ENCODE data around the gene KCNQ1. TPM values are rescaled to one million over a fixed set of nuclear protein-coding genes. Genes with fewer than 3 reads are reported as not detected.

KCNQ1 gene
- polyA plus RNA-seq, 1 of the 3 experiments (the other 2 are of a cell fraction): 0.05 TPM

- no peak overlapping the region; a peak in 1 of 4 replicates for H3K27ac ChIP-seq (ENCODE audit: low read depth in 2 of 2, low read length in 1 of 2)
- no peaks in the 10 kb centered on the region for H3K36me3 ChIP-seq (replicated peaks in 1 of 2; ENCODE audit: control insufficient read depth in 1 of 2, insufficient read depth in 2 of 2, low read length in 1 of 2)
- ChIA-PET CTCF (interaction anchor here (0.7 to 9.0 kb wide), 4 partner anchors 89 to 202 kb away, joined by 3 to 52 read pairs (median 12); partner anchors contain the start of gene CDKN1C), POLR2A (interaction anchor here (1.5 to 2.2 kb wide), 2 partner anchors 10 to 89 kb away, joined by 4 to 7 read pairs; partner anchors contain the start of gene KCNQ1OT1)
- TF ChIP-seq REST (IDR thresholded peaks at IDR 0.05; ENCODE audit: low read depth, low read length) (no peak), FOSL2 (IDR thresholded peaks at IDR 0.05; ENCODE audit: borderline replicate concordance, low read depth) (no peak), CTCF (IDR thresholded peaks at IDR 0.05) (no peak), YY1 (IDR thresholded peaks at IDR 0.05; ENCODE audit: low read depth) (no peak), SMC3 (IDR thresholded peaks at IDR 0.05; ENCODE audit: low read depth, low read length) (no peak), FOXJ3 (CRISPR knock-in tag; IDR thresholded peaks at IDR 0.05) (no peak), MXI1 (IDR thresholded peaks at IDR 0.05; ENCODE audit: low read depth, low read length) (no peak), USF1 (IDR thresholded peaks at IDR 0.05; ENCODE audit: borderline replicate concordance, low read depth) (no peak), MEF2A (IDR thresholded peaks at IDR 0.05; ENCODE audit: borderline replicate concordance, low read depth) (no peak), EZH2phosphoT487 (IDR thresholded peaks at IDR 0.05; ENCODE audit: borderline replicate concordance, low read depth) (no peak), RAD21 (IDR thresholded peaks at IDR 0.05; ENCODE audit: low read length) (no peak), USF2 (IDR thresholded peaks at IDR 0.05; ENCODE audit: borderline replicate concordance, low read depth, low read length) (no peak), GATA2 (CRISPR knock-in tag; IDR thresholded peaks at IDR 0.05) (no peak), PBX3 (IDR thresholded peaks at IDR 0.05) (no peak), ELF1 (IDR thresholded peaks at IDR 0.05) (no peak), GABPA (IDR thresholded peaks at IDR 0.05; ENCODE audit: low read depth) (no peak)
- no peak overlapping the region for H3K9ac ChIP-seq
- H3K4me1 ChIP-seq (ENCODE audit: control insufficient read depth in 1 of 2, insufficient read depth in 2 of 2, low read depth in 1 of 2, low read length in 1 of 2): peaks cover 0 to 71% of the 10 kb centered on the region in 2 experiments; a peak in 1 of 4 replicates
- H3K79me2 ChIP-seq (ENCODE audit: insufficient read depth): peaks cover 37% of the 10 kb centered on the region
- H3K9me3 ChIP-seq: no peaks in the 10 kb centered on the region
- no peaks in the 10 kb centered on the region for H3F3A ChIP-seq (replicated peaks; ENCODE audit: insufficient read depth)
- no peak overlapping the region for H3K4me3 ChIP-seq (ENCODE audit: low read depth in 2 of 2, low read length in 1 of 2)
- WGBS (ENCODE audit: low lambda C conversion rate): 66% methylated on average over 3 of the region's 8 CpGs
- peaks cover 87% of the 10 kb centered on the region for H4K20me1 ChIP-seq (ENCODE audit: insufficient read depth)
- no peak for DNase-seq
- no peaks in the 10 kb centered on the region for H3K27me3 ChIP-seq (ENCODE audit: insufficient read depth)
- H3K4me2 ChIP-seq: no peak overlapping the region
- H3K9me2 ChIP-seq: no peaks in the 10 kb centered on the region
- no peak overlapping the region for H2AFZ ChIP-seq (ENCODE audit: low read depth)
Measured at GRCh38 chr11:2689651-2690575, 245.1 kb downstream of the KCNQ1 start.

All from SK-N-SH (cell line).